Measurements from ENCODE around the gene PHLDA1. TPM values are rescaled to one million over a fixed set of nuclear protein-coding genes. Genes with fewer than 3 reads are reported as not detected.

PHLDA1 gene
- total RNA-seq, 4 donors from 2014 or later: 45.2 to 73.1 (median 57.5) TPM

DNA sequence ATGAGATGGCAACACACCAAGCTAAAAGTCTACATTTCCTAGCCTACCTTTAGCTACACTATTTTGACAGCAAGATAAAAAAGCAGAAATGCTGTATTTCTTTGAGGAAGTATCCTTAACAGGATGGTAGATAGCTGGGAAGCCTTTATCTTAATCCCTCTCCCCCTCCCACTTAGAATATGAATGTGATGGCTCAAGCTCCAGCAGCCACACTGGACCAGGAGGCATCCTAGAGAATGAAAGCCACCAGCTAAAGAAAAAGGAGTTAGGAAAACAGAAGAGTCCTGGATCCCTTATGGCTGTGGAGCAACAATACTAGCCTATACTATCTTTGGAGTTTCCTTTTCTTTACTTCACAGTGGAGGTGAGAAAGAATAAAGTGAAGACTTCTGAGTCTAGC lies 37.8 kb upstream of the PHLDA1 start:
- Histone ChIP-seq H3K4me1 (peaks cover 0 to 3% of the 10 kb centered on the region in 2 donors), H3K27me3 (no peaks in the 10 kb centered on the region), H3K9me3 (no peaks in the 10 kb centered on the region), H3K36me3 (no peaks in the 10 kb centered on the region), H3K4me3 (replicated peaks in 1 of 3) (no peak overlapping the region), H3K27ac (no peak overlapping the region)
- TF ChIP-seq, protein P1, sequence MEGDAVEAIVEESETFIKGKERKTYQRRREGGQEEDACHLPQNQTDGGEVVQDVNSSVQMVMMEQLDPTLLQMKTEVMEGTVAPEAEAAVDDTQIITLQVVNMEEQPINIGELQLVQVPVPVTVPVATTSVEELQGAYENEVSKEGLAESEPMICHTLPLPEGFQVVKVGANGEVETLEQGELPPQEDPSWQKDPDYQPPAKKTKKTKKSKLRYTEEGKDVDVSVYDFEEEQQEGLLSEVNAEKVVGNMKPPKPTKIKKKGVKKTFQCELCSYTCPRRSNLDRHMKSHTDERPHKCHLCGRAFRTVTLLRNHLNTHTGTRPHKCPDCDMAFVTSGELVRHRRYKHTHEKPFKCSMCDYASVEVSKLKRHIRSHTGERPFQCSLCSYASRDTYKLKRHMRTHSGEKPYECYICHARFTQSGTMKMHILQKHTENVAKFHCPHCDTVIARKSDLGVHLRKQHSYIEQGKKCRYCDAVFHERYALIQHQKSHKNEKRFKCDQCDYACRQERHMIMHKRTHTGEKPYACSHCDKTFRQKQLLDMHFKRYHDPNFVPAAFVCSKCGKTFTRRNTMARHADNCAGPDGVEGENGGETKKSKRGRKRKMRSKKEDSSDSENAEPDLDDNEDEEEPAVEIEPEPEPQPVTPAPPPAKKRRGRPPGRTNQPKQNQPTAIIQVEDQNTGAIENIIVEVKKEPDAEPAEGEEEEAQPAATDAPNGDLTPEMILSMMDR (IDR thresholded peaks at IDR 0.05): no peak
- TF ChIP-seq POLR2A (IDR thresholded peaks at IDR 0.05): no peak
- no peak for DNase-seq
- intact Hi-C loops (cut with DNase I): no loop called here

DNA sequence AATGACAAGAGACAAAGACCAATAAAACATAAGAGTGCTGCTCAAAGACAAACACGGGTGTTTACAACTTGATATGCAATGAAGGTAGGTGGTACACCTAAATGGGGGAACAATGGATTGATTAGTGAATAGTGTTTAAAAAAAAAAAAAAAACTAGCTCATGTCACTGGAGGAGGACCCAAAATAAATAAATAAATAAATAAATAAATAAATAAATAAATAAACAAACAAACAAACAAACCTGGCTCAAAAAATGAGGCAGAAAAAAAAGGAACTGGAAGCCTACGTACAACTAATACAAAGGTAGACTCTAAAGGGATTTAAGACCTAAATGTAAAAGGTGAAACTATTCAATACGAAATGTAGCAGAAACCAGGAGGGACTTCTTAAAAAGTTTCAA lies 34.3 kb upstream of the PHLDA1 start:
- no peaks in the 10 kb centered on the region for H3K36me3 ChIP-seq

GRCh38 chr12:76064904-76065303 lies 33.3 kb upstream of the PHLDA1 start:
- H3K4me3 ChIP-seq (replicated peaks in 1 of 3): no peak overlapping the region
- no peak for DNase-seq
- TF ChIP-seq POLR2A (IDR thresholded peaks at IDR 0.05): no peak
- TF ChIP-seq, protein P1 (IDR thresholded peaks at IDR 0.05): no peak
- intact Hi-C loops (cut with DNase I): no loop called here
- peaks cover 0 to 3% of the 10 kb centered on the region in 2 donors for H3K4me1 ChIP-seq
- 92 to 94% methylated on average over 1 of the region's 1 CpG for WGBS, 2 donors
- no peaks in the 10 kb centered on the region for H3K36me3 ChIP-seq
- H3K9me3 ChIP-seq: no peaks in the 10 kb centered on the region
- no peak overlapping the region for H3K27ac ChIP-seq
- H3K27me3 ChIP-seq: no peaks in the 10 kb centered on the region

More for the DNA sequence above, 34.3 kb upstream of the PHLDA1 start:
- DNase-seq: no peak
- 97 to 99% methylated on average over 3 of the region's 3 CpGs for WGBS, 2 donors
- no peaks in the 10 kb centered on the region for H3K27me3 ChIP-seq
- no peak overlapping the region for H3K27ac ChIP-seq
- TF ChIP-seq POLR2A (IDR thresholded peaks at IDR 0.05): no peak
- TF ChIP-seq, protein P1 (IDR thresholded peaks at IDR 0.05): no peak
- H3K4me3 ChIP-seq (replicated peaks in 1 of 3): no peak overlapping the region
- H3K4me1 ChIP-seq: peaks cover 0 to 3% of the 10 kb centered on the region in 2 donors
- no peaks in the 10 kb centered on the region for H3K9me3 ChIP-seq
- intact Hi-C loops (cut with DNase I): no loop called here

DNA sequence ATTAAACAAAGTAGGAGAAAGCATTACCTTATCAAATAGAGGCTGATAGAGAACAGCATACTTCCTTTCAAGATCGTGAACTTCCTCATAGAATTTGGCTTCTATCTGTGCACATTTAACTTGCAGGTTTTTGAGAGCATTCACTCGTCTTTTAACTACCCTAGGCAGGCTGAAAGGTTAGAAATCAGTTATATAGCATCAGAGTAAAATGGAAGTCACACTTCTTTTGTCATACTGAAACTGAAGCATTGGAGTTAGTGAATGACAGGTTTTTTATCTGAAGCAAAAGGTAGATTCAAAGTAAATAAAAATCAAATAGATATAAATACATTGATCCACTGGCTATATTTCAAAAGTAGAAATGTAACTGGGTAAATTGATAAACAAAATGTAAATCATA lies 28.5 kb upstream of the PHLDA1 start:
- H3K9me3 ChIP-seq: no peaks in the 10 kb centered on the region
- no peak overlapping the region for H3K4me3 ChIP-seq (replicated peaks in 1 of 3)
- DNase-seq: no peak
- no peaks in the 10 kb centered on the region for H3K27me3 ChIP-seq
- H3K36me3 ChIP-seq: peaks cover 4 to 13% of the 10 kb centered on the region in 2 donors
- WGBS, 2 donors: 58 to 60% methylated on average over 2 of the region's 2 CpGs
- no peak for TF ChIP-seq POLR2A (IDR thresholded peaks at IDR 0.05)
- TF ChIP-seq, protein P1 (IDR thresholded peaks at IDR 0.05): no peak
- intact Hi-C loops (cut with DNase I): no loop called here
- H3K4me1 ChIP-seq: no peaks in the 10 kb centered on the region
- no peak overlapping the region for H3K27ac ChIP-seq

GRCh38 chr12:76057326-76057725 lies 25.8 kb upstream of the PHLDA1 start:
- Histone ChIP-seq H3K9me3 (no peaks in the 10 kb centered on the region), H3K4me3 (replicated peaks in 1 of 3) (no peak overlapping the region), H3K4me1 (no peaks in the 10 kb centered on the region), H3K27me3 (no peaks in the 10 kb centered on the region), H3K36me3 (peaks cover 4 to 35% of the 10 kb centered on the region in 2 donors), H3K27ac (no peak overlapping the region)
- intact Hi-C loops (cut with DNase I): no loop called here
- TF ChIP-seq POLR2A (IDR thresholded peaks at IDR 0.05): no peak
- TF ChIP-seq, protein P1 (IDR thresholded peaks at IDR 0.05): no peak
- 95% methylated on average over 7 of the region's 7 CpGs for WGBS, 2 donors
- no peak for DNase-seq

Data from thyroid gland (tissue), 4 donors.